ENCODE results near the gene TENM4. TPM values are rescaled to one million over a fixed set of nuclear protein-coding genes. Genes with fewer than 3 reads are reported as not detected.

Gene TENM4
- total RNA-seq, 2 experiments from 2014 or later: not detected

DNA sequence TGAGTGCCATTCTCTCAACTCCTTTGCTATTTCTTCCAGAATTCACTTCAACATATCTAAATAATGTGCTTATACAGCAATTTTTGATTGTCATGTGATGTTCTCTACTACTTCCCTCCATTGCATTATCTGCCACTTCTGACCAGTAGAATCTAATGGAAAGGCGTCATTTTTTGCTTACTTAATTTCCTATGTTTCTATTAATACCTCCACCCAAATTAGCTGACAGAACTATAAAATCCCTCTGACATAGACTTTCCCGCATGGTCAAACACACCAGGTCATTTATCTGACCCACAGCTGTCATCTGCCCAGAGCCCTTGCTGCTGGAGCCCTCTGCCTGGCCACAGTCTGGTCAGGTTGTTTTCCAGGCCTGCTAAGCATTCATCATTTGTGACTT, 607.6 kb downstream of the TENM4 start:
- CTCF ChIA-PET (ENCODE audit: unreplicated experiment): no interaction called here
- DNase-seq (ENCODE audit: low spot score): no peak
- Histone ChIP-seq H3K4me1 (ENCODE audit: insufficient read depth, low read length, poor library complexity, severe bottlenecking) (no peaks in the 10 kb centered on the region), H3K4me2 (ENCODE audit: low read length) (no peak overlapping the region), H3K9me2 (ENCODE audit: insufficient read depth, low read length) (no peaks in the 10 kb centered on the region), H3K79me2 (ENCODE audit: insufficient read depth, low read depth, low read length) (no peaks in the 10 kb centered on the region), H4K20me1 (ENCODE audit: insufficient read depth, low read length) (no peaks in the 10 kb centered on the region), H2AFZ (ENCODE audit: low read length) (no peak overlapping the region), H3K36me3 (ENCODE audit: insufficient read depth, low read length) (no peaks in the 10 kb centered on the region), H3K4me3 (ENCODE audit: low read depth, low read length, poor library complexity, severe bottlenecking) (no peak overlapping the region), H3K9me3 (ENCODE audit: low read length) (no peaks in the 10 kb centered on the region), H3K27ac (ENCODE audit: low read depth, low read length, poor library complexity, severe bottlenecking) (no peak overlapping the region)
- intact Hi-C loops (cut with micrococcal nuclease; ENCODE audit: unreplicated experiment): no loop called here
- TF ChIP-seq, protein P1, sequence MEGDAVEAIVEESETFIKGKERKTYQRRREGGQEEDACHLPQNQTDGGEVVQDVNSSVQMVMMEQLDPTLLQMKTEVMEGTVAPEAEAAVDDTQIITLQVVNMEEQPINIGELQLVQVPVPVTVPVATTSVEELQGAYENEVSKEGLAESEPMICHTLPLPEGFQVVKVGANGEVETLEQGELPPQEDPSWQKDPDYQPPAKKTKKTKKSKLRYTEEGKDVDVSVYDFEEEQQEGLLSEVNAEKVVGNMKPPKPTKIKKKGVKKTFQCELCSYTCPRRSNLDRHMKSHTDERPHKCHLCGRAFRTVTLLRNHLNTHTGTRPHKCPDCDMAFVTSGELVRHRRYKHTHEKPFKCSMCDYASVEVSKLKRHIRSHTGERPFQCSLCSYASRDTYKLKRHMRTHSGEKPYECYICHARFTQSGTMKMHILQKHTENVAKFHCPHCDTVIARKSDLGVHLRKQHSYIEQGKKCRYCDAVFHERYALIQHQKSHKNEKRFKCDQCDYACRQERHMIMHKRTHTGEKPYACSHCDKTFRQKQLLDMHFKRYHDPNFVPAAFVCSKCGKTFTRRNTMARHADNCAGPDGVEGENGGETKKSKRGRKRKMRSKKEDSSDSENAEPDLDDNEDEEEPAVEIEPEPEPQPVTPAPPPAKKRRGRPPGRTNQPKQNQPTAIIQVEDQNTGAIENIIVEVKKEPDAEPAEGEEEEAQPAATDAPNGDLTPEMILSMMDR (conservative IDR thresholded peaks at IDR 0.05; ENCODE audit: low read length): no peak
- no peak for TF ChIP-seq EZH2phosphoT487 (IDR thresholded peaks at IDR 0.05; ENCODE audit: borderline replicate concordance, low read depth, low read length)
- BruUV-seq (replicated peaks): no TSS peak
- POLR2A ChIA-PET: no interaction called here

DNA sequence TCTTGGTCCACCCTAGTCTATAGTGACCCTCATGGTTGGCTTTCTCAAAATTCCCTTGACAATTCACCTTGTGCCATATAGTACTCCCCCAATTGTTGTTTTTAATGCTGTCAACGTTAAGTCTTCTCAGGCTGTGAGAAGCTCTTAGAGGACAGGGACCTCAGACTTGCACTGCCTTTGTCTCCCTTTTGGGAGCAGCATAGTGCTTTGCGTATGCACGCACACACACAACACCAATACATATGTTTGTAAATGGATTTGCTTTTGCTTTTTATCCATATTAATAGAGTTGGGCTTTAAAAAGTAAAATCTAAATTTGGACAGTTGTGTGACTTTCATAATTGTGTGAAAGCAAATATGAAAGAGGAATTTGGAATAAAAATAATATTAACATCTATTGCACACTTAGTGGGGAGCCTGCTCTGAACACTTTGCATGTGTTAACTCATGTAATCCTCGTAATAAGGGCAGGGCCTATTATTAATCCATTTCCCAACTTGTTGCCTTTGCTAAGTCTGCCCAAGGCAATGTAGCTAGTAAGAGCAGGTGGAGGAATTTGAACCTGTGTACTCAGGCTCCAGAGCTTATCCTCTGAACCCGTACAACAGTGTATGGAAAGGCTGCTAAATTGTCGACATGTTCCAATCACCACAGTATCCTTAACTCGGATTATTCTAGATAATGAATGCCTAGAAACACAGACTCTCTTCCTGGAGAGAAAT, 608.4 kb downstream of the TENM4 start:
- no peak overlapping the region for H3K4me3 ChIP-seq (ENCODE audit: low read depth, low read length, poor library complexity, severe bottlenecking)
- ChIA-PET CTCF (ENCODE audit: unreplicated experiment) (interaction anchor here (0.5 kb wide), 1 partner anchor 415 kb away, joined by 4 read pairs; the partner anchor contains the start of gene GAB2), POLR2A (no interaction called here)
- H4K20me1 ChIP-seq (ENCODE audit: insufficient read depth, low read length): no peaks in the 10 kb centered on the region
- H3K9me2 ChIP-seq (ENCODE audit: insufficient read depth, low read length): no peaks in the 10 kb centered on the region
- no peak for TF ChIP-seq EZH2phosphoT487 (IDR thresholded peaks at IDR 0.05; ENCODE audit: borderline replicate concordance, low read depth, low read length)
- TF ChIP-seq, protein P1 (conservative IDR thresholded peaks at IDR 0.05; ENCODE audit: low read length): no peak
- H3K4me2 ChIP-seq (ENCODE audit: low read length): no peak overlapping the region
- no peak for DNase-seq (ENCODE audit: low spot score)
- no peak overlapping the region for H3K27ac ChIP-seq (ENCODE audit: low read depth, low read length, poor library complexity, severe bottlenecking)
- no peaks in the 10 kb centered on the region for H3K79me2 ChIP-seq (ENCODE audit: insufficient read depth, low read depth, low read length)
- H3K4me1 ChIP-seq (ENCODE audit: insufficient read depth, low read length, poor library complexity, severe bottlenecking): no peaks in the 10 kb centered on the region
- no TSS peak for BruUV-seq (replicated peaks)
- no peak overlapping the region for H2AFZ ChIP-seq (ENCODE audit: low read length)
- intact Hi-C loops (cut with micrococcal nuclease; ENCODE audit: unreplicated experiment): no loop called here
- H3K36me3 ChIP-seq (ENCODE audit: insufficient read depth, low read length): no peaks in the 10 kb centered on the region
- no peaks in the 10 kb centered on the region for H3K9me3 ChIP-seq (ENCODE audit: low read length)

DNA sequence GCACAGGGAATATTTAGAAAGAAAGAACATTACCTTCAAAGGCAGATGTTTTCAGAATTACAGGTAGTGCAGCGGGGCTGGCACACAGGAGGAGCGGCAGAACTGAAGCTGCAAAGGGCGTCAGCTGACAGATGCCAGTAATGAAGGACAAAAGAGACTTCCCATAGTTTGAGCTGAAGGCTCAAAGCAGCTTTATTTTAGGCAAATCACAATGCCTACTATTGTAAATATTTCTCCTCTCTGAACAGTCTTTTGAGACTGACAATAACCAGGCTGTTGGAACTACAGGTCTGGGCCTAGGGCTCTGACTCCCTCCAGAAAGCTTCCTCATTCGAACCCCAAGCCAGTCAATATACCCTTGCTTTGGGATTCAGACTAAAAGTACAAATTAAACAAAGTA, 609.3 kb downstream of the TENM4 start:
- POLR2A ChIA-PET: no interaction called here
- Histone ChIP-seq H3K4me1 (ENCODE audit: insufficient read depth, low read length, poor library complexity, severe bottlenecking) (no peaks in the 10 kb centered on the region), H3K4me2 (ENCODE audit: low read length) (no peak overlapping the region), H3K79me2 (ENCODE audit: insufficient read depth, low read depth, low read length) (no peaks in the 10 kb centered on the region), H3K9me2 (ENCODE audit: insufficient read depth, low read length) (no peaks in the 10 kb centered on the region), H2AFZ (ENCODE audit: low read length) (no peak overlapping the region), H4K20me1 (ENCODE audit: insufficient read depth, low read length) (no peaks in the 10 kb centered on the region), H3K9me3 (ENCODE audit: low read length) (no peaks in the 10 kb centered on the region), H3K36me3 (ENCODE audit: insufficient read depth, low read length) (no peaks in the 10 kb centered on the region), H3K27ac (ENCODE audit: low read depth, low read length, poor library complexity, severe bottlenecking) (no peak overlapping the region), H3K4me3 (ENCODE audit: low read depth, low read length, poor library complexity, severe bottlenecking) (no peak overlapping the region)
- CTCF ChIA-PET (ENCODE audit: unreplicated experiment): interaction anchor here (0.5 kb wide), 1 partner anchor 414 kb away, joined by 4 read pairs; the partner anchor contains the start of gene GAB2
- intact Hi-C loops (cut with micrococcal nuclease; ENCODE audit: unreplicated experiment): no loop called here
- TF ChIP-seq, protein P1 (conservative IDR thresholded peaks at IDR 0.05; ENCODE audit: low read length): no peak
- TF ChIP-seq EZH2phosphoT487 (IDR thresholded peaks at IDR 0.05; ENCODE audit: borderline replicate concordance, low read depth, low read length): no peak
- no TSS peak for BruUV-seq (replicated peaks)
- DNase-seq (ENCODE audit: low spot score): no peak
